T-helper 2 cell treated with Interferon-gamma antibody and Interleukin-4, amounts not matched to agents 5 μg/mL and 100 μg/mL, for 36 hours (primary cell): ENCODE results near the gene PHACTR2.

Experiments
- DNase-seq: peaks from one replicate; pipeline ENCODE4 v3.0.0; 2021; ENCODE audit warnings: low spot score
- H3K27ac Mint-ChIP-seq: one replicate; pipeline ENCODE4 v1.8.0; 2021; ENCODE audit warnings: mild to moderate bottlenecking, mixed read lengths
- H3K27me3 Mint-ChIP-seq: one replicate; pipeline ENCODE4 v1.8.0; 2021; ENCODE audit warnings: low read depth, mixed read lengths
- H3K36me3 Mint-ChIP-seq: one replicate; pipeline ENCODE4 v1.8.0; 2021; ENCODE audit warnings: low read depth, mixed read lengths
- H3K4me1 Mint-ChIP-seq: one replicate; pipeline ENCODE4 v1.8.0; 2021; ENCODE audit warnings: low read depth, mixed read lengths
- H3K4me3 Mint-ChIP-seq: one replicate; pipeline ENCODE4 v1.8.0; 2022; ENCODE audit warnings: mild to moderate bottlenecking, moderate library complexity, mixed read lengths
- H3K9me3 Mint-ChIP-seq: one replicate; pipeline ENCODE4 v1.8.0; 2021; ENCODE audit warnings: mixed read lengths

PHACTR2 gene

GRCh38 chr6:143697076-143697800, 19.5 kb downstream of the PHACTR2 start:
- no peak overlapping the region for H3K27ac Mint-ChIP-seq
- no peak overlapping the region for H3K4me3 Mint-ChIP-seq
- H3K36me3 Mint-ChIP-seq: no peaks in the 10 kb centered on the region
- no peaks in the 10 kb centered on the region for H3K27me3 Mint-ChIP-seq
- no peak for DNase-seq
- H3K9me3 Mint-ChIP-seq: no peaks in the 10 kb centered on the region
- peaks cover 13% of the 10 kb centered on the region for H3K4me1 Mint-ChIP-seq

GRCh38 chr6:143698329-143698728, 20.6 kb downstream of the PHACTR2 start:
- H3K36me3 Mint-ChIP-seq: no peaks in the 10 kb centered on the region
- no peaks in the 10 kb centered on the region for H3K9me3 Mint-ChIP-seq
- peaks cover 13% of the 10 kb centered on the region for H3K4me1 Mint-ChIP-seq
- no peak for DNase-seq
- H3K27ac Mint-ChIP-seq: no peak overlapping the region
- no peak overlapping the region for H3K4me3 Mint-ChIP-seq
- no peaks in the 10 kb centered on the region for H3K27me3 Mint-ChIP-seq

GRCh38 chr6:143698759-143699429, 21.1 kb downstream of the PHACTR2 start:
- H3K27me3 Mint-ChIP-seq: no peaks in the 10 kb centered on the region
- no peak overlapping the region for H3K27ac Mint-ChIP-seq
- H3K36me3 Mint-ChIP-seq: no peaks in the 10 kb centered on the region
- H3K4me3 Mint-ChIP-seq: no peak overlapping the region
- H3K9me3 Mint-ChIP-seq: no peaks in the 10 kb centered on the region
- DNase-seq: no peak
- peaks cover 13% of the 10 kb centered on the region for H3K4me1 Mint-ChIP-seq

GRCh38 chr6:143699430-143699825, 21.7 kb downstream of the PHACTR2 start:
- Mint-ChIP-seq H3K4me3 (no peak overlapping the region), H3K27me3 (no peaks in the 10 kb centered on the region), H3K9me3 (no peaks in the 10 kb centered on the region), H3K36me3 (no peaks in the 10 kb centered on the region), H3K4me1 (peaks cover 12% of the 10 kb centered on the region), H3K27ac (no peak overlapping the region)
- DNase-seq: no peak

- Mint-ChIP-seq H3K27ac (no peak overlapping the region), H3K36me3 (no peaks in the 10 kb centered on the region), H3K27me3 (no peaks in the 10 kb centered on the region), H3K9me3 (no peaks in the 10 kb centered on the region), H3K4me3 (no peak overlapping the region), H3K4me1 (peaks cover 7% of the 10 kb centered on the region)
- DNase-seq: no peak
Observed at GRCh38 chr6:143700684-143701348, 23.1 kb downstream of the PHACTR2 start.

GRCh38 chr6:143701349-143702234, 23.8 kb downstream of the PHACTR2 start:
- Mint-ChIP-seq H3K4me3 (no peak overlapping the region), H3K27ac (no peak overlapping the region), H3K9me3 (no peaks in the 10 kb centered on the region), H3K4me1 (peaks cover 4% of the 10 kb centered on the region), H3K27me3 (no peaks in the 10 kb centered on the region), H3K36me3 (no peaks in the 10 kb centered on the region)
- DNase-seq: no peak

GRCh38 chr6:143705569-143705968, 27.8 kb downstream of the PHACTR2 start:
- H3K36me3 Mint-ChIP-seq: no peaks in the 10 kb centered on the region
- no peak overlapping the region for H3K4me3 Mint-ChIP-seq
- no peak overlapping the region for H3K27ac Mint-ChIP-seq
- no peak for DNase-seq
- H3K9me3 Mint-ChIP-seq: no peaks in the 10 kb centered on the region
- no peaks in the 10 kb centered on the region for H3K4me1 Mint-ChIP-seq
- no peaks in the 10 kb centered on the region for H3K27me3 Mint-ChIP-seq

- Mint-ChIP-seq H3K27me3 (no peaks in the 10 kb centered on the region), H3K9me3 (no peaks in the 10 kb centered on the region), H3K36me3 (no peaks in the 10 kb centered on the region), H3K4me1 (no peaks in the 10 kb centered on the region), H3K4me3 (no peak overlapping the region), H3K27ac (no peak overlapping the region)
- no peak for DNase-seq
Observed at GRCh38 chr6:143707697-143708096, 29.9 kb downstream of the PHACTR2 start.

GRCh38 chr6:143708889-143709288, 31.1 kb downstream of the PHACTR2 start:
- H3K4me3 Mint-ChIP-seq: no peak overlapping the region
- no peaks in the 10 kb centered on the region for H3K9me3 Mint-ChIP-seq
- DNase-seq: no peak
- no peaks in the 10 kb centered on the region for H3K27me3 Mint-ChIP-seq
- H3K4me1 Mint-ChIP-seq: no peaks in the 10 kb centered on the region
- peaks cover 2% of the 10 kb centered on the region for H3K36me3 Mint-ChIP-seq
- H3K27ac Mint-ChIP-seq: no peak overlapping the region

- Mint-ChIP-seq H3K9me3 (no peaks in the 10 kb centered on the region), H3K4me1 (no peaks in the 10 kb centered on the region), H3K27ac (no peak overlapping the region), H3K27me3 (no peaks in the 10 kb centered on the region), H3K36me3 (peaks cover 5% of the 10 kb centered on the region), H3K4me3 (no peak overlapping the region)
- DNase-seq: no peak
Observed at GRCh38 chr6:143711714-143712113, 33.9 kb downstream of the PHACTR2 start.

- Mint-ChIP-seq H3K27ac (no peak overlapping the region), H3K4me1 (no peaks in the 10 kb centered on the region), H3K4me3 (no peak overlapping the region), H3K27me3 (no peaks in the 10 kb centered on the region), H3K36me3 (peaks cover 16% of the 10 kb centered on the region), H3K9me3 (no peaks in the 10 kb centered on the region)
- no peak for DNase-seq
Observed at GRCh38 chr6:143718472-143718871, 40.7 kb downstream of the PHACTR2 start.

GRCh38 chr6:143721642-143722041, 43.9 kb downstream of the PHACTR2 start:
- Mint-ChIP-seq H3K27me3 (no peaks in the 10 kb centered on the region), H3K4me3 (no peak overlapping the region), H3K27ac (no peak overlapping the region), H3K36me3 (peaks cover 23% of the 10 kb centered on the region), H3K9me3 (peaks cover 6% of the 10 kb centered on the region), H3K4me1 (no peaks in the 10 kb centered on the region)
- DNase-seq: no peak

- H3K27ac Mint-ChIP-seq: no peak overlapping the region
- H3K36me3 Mint-ChIP-seq: peaks cover 25% of the 10 kb centered on the region
- no peak overlapping the region for H3K4me3 Mint-ChIP-seq
- H3K27me3 Mint-ChIP-seq: no peaks in the 10 kb centered on the region
- peaks cover 6% of the 10 kb centered on the region for H3K9me3 Mint-ChIP-seq
- DNase-seq: no peak
- H3K4me1 Mint-ChIP-seq: peaks cover 5% of the 10 kb centered on the region
Observed at GRCh38 chr6:143724876-143725275, 47.1 kb downstream of the PHACTR2 start.
